HCT116 (cell line): ENCODE results near the gene PLRG1. TPM values are rescaled to one million over a fixed set of nuclear protein-coding genes. Genes with fewer than 3 reads are reported as not detected.

ENCODE experiments used
- total RNA-seq: library from RNA; stranded (reverse); gene quantifications from one replicate; pipeline ENCODE4 v1.2.1, GENCODE V29; 2021; ENCODE audit not compliant: unreplicated experiment

PLRG1 gene
- total RNA-seq, 1 experiment from 2014 or later = 141 TPM

Other genes starting within 250 kb of the PLRG1 start
- 0.05 TPM for gene DCHS2, start 58.6 kb downstream of the PLRG1 start, total RNA-seq
- 2.0 TPM for gene FGB, start 12.6 kb upstream of the PLRG1 start, total RNA-seq
- gene FGA, start 40.3 kb upstream of the PLRG1 start, total RNA-seq = 3.9 TPM
- 2.7 TPM for gene FGG, start 62.3 kb upstream of the PLRG1 start, total RNA-seq
- gene LRAT, start 193.6 kb upstream of the PLRG1 start, total RNA-seq = 3.8 TPM
- gene RBM46, start 230.9 kb upstream of the PLRG1 start, total RNA-seq = 0.39 TPM